GM12878 (cell line): ENCODE results near the gene SCUBE3. TPM values are rescaled to one million over a fixed set of nuclear protein-coding genes. Genes with fewer than 3 reads are reported as not detected.

Source experiments
- ATAC-seq: fragments of 200-7000 bp; cut with Tn5 transposase; 3 replicates; pipeline ENCODE4 v1.9.1; 2020; ENCODE audit warnings: mild to moderate bottlenecking, moderate library complexity
- BruUV-seq: library from RNA; stranded (reverse); fragments of 400-500 nt; replicated peaks from 2 replicates; lab custom pipeline; 2021; lab: Mats Ljungman, UMichigan
- CTCF ChIA-PET: fragments of 300-600 bp; sonication (Branson Sonifier 250); formaldehyde crosslinking; extraction: SDS; loops from one replicate; lab custom pipeline; 2021; ENCODE audit warnings: inconsistent platforms; lab: Yijun Ruan, JAX
- POLR2A ChIA-PET: fragments of 350-600 bp; formaldehyde crosslinking; extraction: SDS; loops from one replicate; lab custom pipeline; 2021; ENCODE audit warnings: inconsistent platforms; lab: Charles Lee
- RAD21 ChIA-PET: fragments of 300-600 bp; sonication (Branson Sonifier 250); formaldehyde crosslinking; loops from one replicate; lab custom pipeline; 2023; ENCODE audit warnings: antibody characterized with exemption; ENCODE audit not compliant: unreplicated experiment; lab: Charles Lee
- SMC1A ChIA-PET: fragments of 300-600 bp; sonication (Branson Sonifier 250); formaldehyde crosslinking; loops from one replicate; lab custom pipeline; 2023; ENCODE audit not compliant: unreplicated experiment, uncharacterized antibody; lab: Charles Lee
- DNase-seq: peaks from one replicate; pipeline ENCODE4 v3.0.0-alpha.2; 2011; ENCODE audit warnings: low read depth, low spot score
- FAIRE-seq: peaks from 3 replicates; lab custom pipeline; 2011; peaks lifted over from hg19 to GRCh38; lab: Jason Lieb, UNC
- H2AFZ ChIP-seq: 2 replicates; pipeline ENCODE4 v1.6.0; 2011; ENCODE audit warnings: low read depth, low read length, control low read depth; ENCODE audit not compliant: control insufficient read depth
- H3K27ac ChIP-seq: 2 replicates; pipeline ENCODE4 v1.5.1; 2011; ENCODE audit warnings: control low read depth; ENCODE audit not compliant: control insufficient read depth, insufficient read depth
- H3K27me3 ChIP-seq, 2 experiments: replicated peaks in 1 of 2; 2 replicates each; pipeline versions ENCODE4 v1.6.0 to v1.6.1; 2011; ENCODE audit warnings: low read length in 1 of 2; ENCODE audit not compliant: control insufficient read depth in 2 of 2, insufficient read depth in 2 of 2
- H3K36me3 ChIP-seq, 2 experiments: 2 replicates each; pipeline ENCODE4 v1.5.1; 2011; ENCODE audit warnings: low read length in 1 of 2; ENCODE audit not compliant: control insufficient read depth in 2 of 2, insufficient read depth in 2 of 2
- H3K4me1 ChIP-seq: 2 replicates; pipeline ENCODE4 v1.6.1; 2011; ENCODE audit warnings: mild to moderate bottlenecking, low read length, moderate library complexity, mixed read lengths; ENCODE audit not compliant: control insufficient read depth, insufficient read depth
- H3K4me2 ChIP-seq: 2 replicates; pipeline ENCODE4 v1.6.0; 2011; ENCODE audit warnings: control low read depth; ENCODE audit not compliant: control insufficient read depth, insufficient read depth
- H3K4me3 ChIP-seq: fragments of 200-600 bp; sonication (generic); 2 replicates; pipeline ENCODE4 v1.5.1; 2016
- H3K79me2 ChIP-seq: 2 replicates; pipeline ENCODE4 v1.6.0; 2011; ENCODE audit warnings: low read length; ENCODE audit not compliant: control insufficient read depth, insufficient read depth
- H3K9ac ChIP-seq: 2 replicates; pipeline ENCODE4 v1.8.0; 2011; ENCODE audit warnings: low read length, control low read depth, mixed read lengths; ENCODE audit not compliant: control insufficient read depth, insufficient read depth
- H3K9me3 ChIP-seq: replicated peaks from 3 replicates; pipeline ENCODE4 v1.5.1; 2011; ENCODE audit warnings: mild to moderate bottlenecking, low read length; ENCODE audit not compliant: control insufficient read depth, insufficient read depth
- H4K20me1 ChIP-seq: 2 replicates; pipeline ENCODE4 v1.6.0; 2011; ENCODE audit not compliant: control insufficient read depth, insufficient read depth
- HDAC6 ChIP-seq: fragments of 200-600 bp; sonication (generic); IDR thresholded peaks from one replicate; pipeline ENCODE4 v1.8.0; 2017; ENCODE audit warnings: antibody characterized with exemption; ENCODE audit not compliant: unreplicated experiment
- NFYA ChIP-seq: IDR thresholded peaks from 2 replicates; pipeline ENCODE4 v1.6.1; 2011; ENCODE audit warnings: low read depth, mild to moderate bottlenecking, low read length, improper control_type of control experiment, borderline replicate concordance
- NR2C2 ChIP-seq: IDR thresholded peaks from 2 replicates; pipeline ENCODE4 v1.6.1; 2011; ENCODE audit warnings: borderline replicate concordance, low read depth; ENCODE audit not compliant: control insufficient read depth, insufficient read length
- RAD51 ChIP-seq: fragments of 450-650 bp; IDR thresholded peaks from 2 replicates; pipeline ENCODE4 v1.6.1; 2016; ENCODE audit warnings: moderate library complexity, mild to moderate bottlenecking, inconsistent platforms
- RB1 ChIP-seq: fragments of 450-650 bp; formaldehyde crosslinking; IDR thresholded peaks from 2 replicates; pipeline ENCODE4 v1.6.1; 2017; ENCODE audit warnings: mild to moderate bottlenecking, borderline replicate concordance
- SMAD1 ChIP-seq: fragments of 450-650 bp; IDR thresholded peaks from 2 replicates; pipeline ENCODE4 v1.6.1; 2018; ENCODE audit warnings: mild to moderate bottlenecking, low read depth; ENCODE audit not compliant: partially characterized antibody
- WGBS: methylation state at CpG from one replicate; pipeline ENCODE4 v1.1.6; 2016; ENCODE audit warnings: low lambda C conversion rate; ENCODE audit not compliant: insufficient replicate concordance, insufficient coverage; ENCODE audit errors: missing lambda C conversion rate; 5-methylcytosine and 5-hydroxymethylcytosine counted together
- in situ Hi-C: fragments of 300-500 bp; cut with MboI; formaldehyde crosslinking; loops from 9 replicates; pipeline ENCODE4 v1.14.3; 2018; ENCODE audit warnings: mixed read lengths
- intact Hi-C: fragments of 100-400 bp; cut with micrococcal nuclease; formaldehyde crosslinking; loops from one replicate; pipeline ENCODE4 v1.14.2; 2022; ENCODE audit not compliant: unreplicated experiment
- polyA plus RNA-seq, 11 experiments: library from polyadenylated mRNA; depleted of rRNA in 4 of 11; unstranded in 6 of 11; stranded (reverse) in 5 of 11; fragments of >200 nt; fragmentation: Nextera tagmentation in 4 of 11; fragmentation: Illumina TruSeq in 1 of 11; extraction: Ambion mirVana in 4 of 11; extraction: Trizol in 1 of 11; gene quantifications; 1 replicate in 1 of 11; 2 replicates in 10 of 11; pipeline versions ENCODE4 v1.2.1 to v1.2.3, GENCODE V29; 2011 to 2016; ENCODE audit warnings: inconsistent platforms in 2 of 11, missing spikeins in 2 of 11, low read depth in 1 of 11
- total RNA-seq, 4 experiments: library from RNA; depleted of rRNA in 3 of 4; stranded (reverse); fragments of >200 nt in 3 of 4; fragmentation: Illumina TruSeq in 1 of 4; extraction: Trizol in 1 of 4; gene quantifications; 2 replicates each; pipeline versions ENCODE4 v1.2.1 to v1.2.3, GENCODE V29; 2013 to 2021
- TF ChIP-seq, protein P1 (sequence below): fragments of 450-650 bp; IDR thresholded peaks from 2 replicates; pipeline ENCODE4 v1.6.1; 2016; ENCODE audit warnings: mild to moderate bottlenecking
- TF ChIP-seq, protein P2 (sequence below): IDR thresholded peaks from 2 replicates; pipeline ENCODE4 v1.6.1; 2011; ENCODE audit warnings: low read depth, low read length, improper control_type of control experiment, borderline replicate concordance

Gene SCUBE3
- total and polyA plus RNA-seq, 10 of the 15 experiments (the other 5 are each of a cell fraction or from before 2014, with no cell fraction given): under 0.01 to 0.20 (median 0.07) TPM; not detected in 4

DNA sequence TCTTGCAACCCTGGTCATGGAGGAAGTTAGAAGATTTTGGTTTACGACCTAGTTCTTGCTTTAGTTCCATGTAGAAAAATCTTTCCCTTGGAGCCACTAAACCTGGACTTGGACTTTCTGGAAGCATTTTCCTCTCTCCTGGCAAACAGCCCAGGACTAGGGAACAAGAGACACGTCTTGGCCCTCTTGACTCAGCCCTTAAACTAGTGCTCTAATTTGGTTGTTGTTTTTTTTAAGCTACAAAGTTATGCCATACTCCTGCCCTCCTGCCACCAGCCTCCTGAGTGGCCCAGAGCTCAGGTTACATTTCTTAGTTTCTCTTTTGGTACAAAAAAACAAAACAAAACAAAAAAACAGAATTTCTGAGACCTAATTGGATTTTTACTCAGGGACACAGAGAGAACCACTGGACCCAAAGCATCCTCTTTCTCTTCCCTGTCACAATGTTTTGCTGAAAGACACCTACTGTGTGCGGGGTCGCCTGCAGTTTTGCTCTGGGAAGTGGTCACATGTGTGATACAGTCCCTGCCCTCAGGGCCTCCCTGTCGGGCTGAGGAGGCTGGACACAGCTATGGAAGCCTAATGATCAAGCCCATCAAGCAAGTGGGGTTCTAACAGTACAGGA is 32.3 kb upstream of the SCUBE3 start:
- no TSS peak for BruUV-seq
- in situ Hi-C loops: no loop called here
- WGBS: 62% methylated on average over 5 of the region's 5 CpGs
- no peak overlapping the region for H3K4me3 ChIP-seq
- intact Hi-C loops: no loop called here
- ChIA-PET SMC1A (no interaction called here), POLR2A (no interaction called here), CTCF (interaction anchor here (1.2 to 3.0 kb wide), 2 partner anchors 24 to 42 kb away, joined by 3 to 12 read pairs; no protein-coding TSS in a partner anchor), RAD21 (no interaction called here)
- ATAC-seq (no peak), FAIRE-seq (no peak), DNase-seq (no peak)
- no peaks in the 10 kb centered on the region for H3K27me3 ChIP-seq
- H3K4me2 ChIP-seq: no peak overlapping the region
- H3K79me2 ChIP-seq: no peaks in the 10 kb centered on the region
- H3K9ac ChIP-seq: no peak overlapping the region
- H3K36me3 ChIP-seq: no peaks in the 10 kb centered on the region
- no peaks in the 10 kb centered on the region for H4K20me1 ChIP-seq
- TF ChIP-seq, protein P1, sequence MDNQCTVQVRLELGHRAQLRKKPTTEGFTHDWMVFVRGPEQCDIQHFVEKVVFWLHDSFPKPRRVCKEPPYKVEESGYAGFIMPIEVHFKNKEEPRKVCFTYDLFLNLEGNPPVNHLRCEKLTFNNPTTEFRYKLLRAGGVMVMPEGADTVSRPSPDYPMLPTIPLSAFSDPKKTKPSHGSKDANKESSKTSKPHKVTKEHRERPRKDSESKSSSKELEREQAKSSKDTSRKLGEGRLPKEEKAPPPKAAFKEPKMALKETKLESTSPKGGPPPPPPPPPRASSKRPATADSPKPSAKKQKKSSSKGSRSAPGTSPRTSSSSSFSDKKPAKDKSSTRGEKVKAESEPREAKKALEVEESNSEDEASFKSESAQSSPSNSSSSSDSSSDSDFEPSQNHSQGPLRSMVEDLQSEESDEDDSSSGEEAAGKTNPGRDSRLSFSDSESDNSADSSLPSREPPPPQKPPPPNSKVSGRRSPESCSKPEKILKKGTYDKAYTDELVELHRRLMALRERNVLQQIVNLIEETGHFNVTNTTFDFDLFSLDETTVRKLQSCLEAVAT: no peak
- TF ChIP-seq NR2C2 (no peak), HDAC6 (no peak), RB1 (no peak), NFYA (no peak), RAD51 (no peak), SMAD1 (no peak)
- TF ChIP-seq, protein P2, sequence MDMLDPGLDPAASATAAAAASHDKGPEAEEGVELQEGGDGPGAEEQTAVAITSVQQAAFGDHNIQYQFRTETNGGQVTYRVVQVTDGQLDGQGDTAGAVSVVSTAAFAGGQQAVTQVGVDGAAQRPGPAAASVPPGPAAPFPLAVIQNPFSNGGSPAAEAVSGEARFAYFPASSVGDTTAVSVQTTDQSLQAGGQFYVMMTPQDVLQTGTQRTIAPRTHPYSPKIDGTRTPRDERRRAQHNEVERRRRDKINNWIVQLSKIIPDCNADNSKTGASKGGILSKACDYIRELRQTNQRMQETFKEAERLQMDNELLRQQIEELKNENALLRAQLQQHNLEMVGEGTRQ: no peak
- peaks cover 14% of the 10 kb centered on the region for H3K4me1 ChIP-seq
- no peaks in the 10 kb centered on the region for H3K9me3 ChIP-seq
- H2AFZ ChIP-seq: no peak overlapping the region
- H3K27ac ChIP-seq: no peak overlapping the region
